ENCODE measurements around the gene DIP2B.

- TF ChIP-seq EZH2 (IDR thresholded peaks at IDR 0.05; ENCODE audit: insufficient read depth, poor library complexity, severe bottlenecking): no peak
- TF ChIP-seq EZH2phosphoT487 (IDR thresholded peaks at IDR 0.05; ENCODE audit: insufficient read depth, low read depth): no peak
These were observed 229.9 kb downstream of the DIP2B start for GRCh38 chr12:50734409-50735263.

Data from GM23248 (cell line).